Fibroblast of pulmonary artery (primary cell): ENCODE measurements around the gene KSR1.

ENCODE experiments used
- DNase-seq: peaks from one replicate; pipeline ENCODE4 v3.0.0-alpha.2; 2010; ENCODE audit warnings: low read depth
- H3K4me3 ChIP-seq: replicated peaks from 2 replicates; pipeline ENCODE4 v1.5.1; 2011; ENCODE audit warnings: low read depth, mild to moderate bottlenecking, control low read depth, low read length, moderate library complexity
- TF ChIP-seq, protein P1 (sequence below): IDR thresholded peaks from 2 replicates; pipeline ENCODE4 v1.5.1; 2011; ENCODE audit warnings: mild to moderate bottlenecking, control low read depth, low read length, inconsistent platforms; ENCODE audit errors: missing control alignments

Gene KSR1

DNA sequence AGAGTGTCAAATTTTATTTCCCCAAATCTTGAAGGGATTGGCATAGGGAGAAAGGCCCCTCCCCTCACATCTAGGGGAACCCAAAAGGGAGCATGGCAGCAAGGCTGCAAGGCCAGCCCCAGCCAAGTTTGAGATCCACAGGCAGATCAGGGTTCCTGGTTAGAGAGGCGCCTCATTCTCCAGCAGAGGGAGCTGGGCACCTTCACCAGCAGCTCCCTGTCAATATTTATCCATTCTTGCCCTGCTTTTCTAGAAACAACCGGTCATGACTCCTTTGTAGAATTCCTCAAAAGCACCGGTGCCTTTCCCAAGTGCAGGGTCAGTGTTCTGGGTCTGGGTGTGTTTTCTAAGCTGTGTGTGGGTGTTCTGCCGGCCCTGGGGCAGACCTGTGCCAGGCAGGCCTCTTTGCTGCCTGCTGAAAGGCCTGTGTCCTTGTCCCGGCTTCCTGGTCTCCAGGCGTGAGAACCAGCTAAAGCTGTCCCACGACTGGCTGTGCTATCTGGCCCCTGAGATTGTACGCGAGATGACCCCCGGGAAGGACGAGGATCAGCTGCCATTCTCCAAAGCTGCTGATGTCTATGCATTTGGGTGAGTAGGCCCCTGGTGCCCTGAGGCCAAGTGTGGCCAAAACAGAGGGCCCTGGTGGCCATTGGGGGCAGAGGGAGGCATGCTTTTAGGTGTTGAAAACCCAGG is 153.5 kb downstream of the KSR1 start:
- peak; percentile 51 for DNase-seq
- TF ChIP-seq, protein P1, sequence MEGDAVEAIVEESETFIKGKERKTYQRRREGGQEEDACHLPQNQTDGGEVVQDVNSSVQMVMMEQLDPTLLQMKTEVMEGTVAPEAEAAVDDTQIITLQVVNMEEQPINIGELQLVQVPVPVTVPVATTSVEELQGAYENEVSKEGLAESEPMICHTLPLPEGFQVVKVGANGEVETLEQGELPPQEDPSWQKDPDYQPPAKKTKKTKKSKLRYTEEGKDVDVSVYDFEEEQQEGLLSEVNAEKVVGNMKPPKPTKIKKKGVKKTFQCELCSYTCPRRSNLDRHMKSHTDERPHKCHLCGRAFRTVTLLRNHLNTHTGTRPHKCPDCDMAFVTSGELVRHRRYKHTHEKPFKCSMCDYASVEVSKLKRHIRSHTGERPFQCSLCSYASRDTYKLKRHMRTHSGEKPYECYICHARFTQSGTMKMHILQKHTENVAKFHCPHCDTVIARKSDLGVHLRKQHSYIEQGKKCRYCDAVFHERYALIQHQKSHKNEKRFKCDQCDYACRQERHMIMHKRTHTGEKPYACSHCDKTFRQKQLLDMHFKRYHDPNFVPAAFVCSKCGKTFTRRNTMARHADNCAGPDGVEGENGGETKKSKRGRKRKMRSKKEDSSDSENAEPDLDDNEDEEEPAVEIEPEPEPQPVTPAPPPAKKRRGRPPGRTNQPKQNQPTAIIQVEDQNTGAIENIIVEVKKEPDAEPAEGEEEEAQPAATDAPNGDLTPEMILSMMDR = peak; percentile 57
- no peak overlapping the region for H3K4me3 ChIP-seq

DNA sequence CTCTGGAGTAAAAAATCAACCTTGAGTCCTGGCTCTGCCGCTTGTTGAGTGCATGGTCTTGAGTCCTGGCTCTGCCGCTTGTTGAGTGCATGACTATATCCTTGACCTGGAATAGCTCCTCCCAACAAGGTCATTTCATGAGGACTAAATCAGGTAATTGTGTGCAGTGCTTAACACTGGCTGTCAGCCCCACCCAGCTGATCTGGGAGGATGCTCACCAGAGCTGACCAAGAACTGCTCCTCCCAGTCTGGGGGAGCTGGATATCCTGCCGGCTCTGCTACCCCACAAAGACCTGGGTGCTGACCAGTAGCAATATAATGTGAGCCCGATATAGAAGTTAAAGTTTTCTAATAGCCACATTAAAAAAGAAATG is 154.0 kb downstream of the KSR1 start:
- DNase-seq = no peak
- H3K4me3 ChIP-seq = no peak overlapping the region
- TF ChIP-seq, protein P1 = no peak

DNA sequence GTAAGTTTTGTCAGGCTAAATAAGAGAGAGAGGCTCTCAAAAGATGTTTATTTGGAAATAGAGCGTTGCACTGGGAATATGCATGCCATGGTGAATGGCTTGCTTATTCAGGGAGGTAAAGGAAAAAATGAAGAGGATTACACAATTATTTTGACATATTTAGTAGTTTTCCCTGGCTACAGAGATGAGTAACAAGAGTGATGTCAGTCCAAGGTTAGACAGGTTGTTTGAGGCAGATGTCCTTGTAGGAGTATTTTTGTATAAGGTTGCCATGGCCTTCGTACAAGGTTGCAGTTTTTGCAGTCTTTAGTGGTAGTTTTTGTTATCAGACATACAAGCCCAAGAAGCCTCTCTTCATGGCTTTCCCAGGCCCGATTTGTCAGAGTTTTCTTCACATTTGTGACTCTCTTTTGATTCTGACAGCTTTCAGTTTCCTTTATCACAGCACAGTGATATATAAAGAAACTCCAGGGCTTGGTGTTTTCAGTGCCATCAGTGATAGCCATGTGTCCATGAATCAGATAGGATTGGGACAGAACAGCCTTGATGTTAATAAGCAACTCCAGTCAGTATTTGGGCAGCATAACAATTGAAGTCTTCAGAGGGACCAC is 156.0 kb downstream of the KSR1 start:
- peak; percentile 28 for DNase-seq
- TF ChIP-seq, protein P1 = no peak

DNA sequence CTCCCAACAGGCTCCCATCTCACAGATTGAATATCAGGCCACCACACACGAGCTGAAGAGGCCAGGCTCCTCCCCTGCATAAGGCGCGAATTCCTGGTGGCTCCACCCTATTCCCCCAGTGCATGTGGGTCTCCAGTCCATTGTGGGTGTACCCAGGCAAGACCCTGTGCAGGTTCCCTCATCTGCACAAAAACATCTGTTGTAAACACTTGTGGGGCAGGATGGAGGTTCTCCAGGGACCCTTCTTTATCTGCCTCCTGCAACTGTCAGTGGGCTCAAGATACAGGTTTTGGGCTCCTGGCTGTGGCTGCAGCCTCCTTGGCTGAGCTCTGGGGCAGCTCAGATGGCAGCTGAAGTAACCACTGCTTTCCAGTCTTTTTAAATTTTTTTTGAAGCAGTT is 157.2 kb downstream of the KSR1 start:
- TF ChIP-seq, protein P1 = no peak
- no peak overlapping the region for H3K4me3 ChIP-seq
- no peak for DNase-seq

More for the DNA sequence above, 156.0 kb downstream of the KSR1 start:
- H3K4me3 ChIP-seq = no peak overlapping the region

DNA sequence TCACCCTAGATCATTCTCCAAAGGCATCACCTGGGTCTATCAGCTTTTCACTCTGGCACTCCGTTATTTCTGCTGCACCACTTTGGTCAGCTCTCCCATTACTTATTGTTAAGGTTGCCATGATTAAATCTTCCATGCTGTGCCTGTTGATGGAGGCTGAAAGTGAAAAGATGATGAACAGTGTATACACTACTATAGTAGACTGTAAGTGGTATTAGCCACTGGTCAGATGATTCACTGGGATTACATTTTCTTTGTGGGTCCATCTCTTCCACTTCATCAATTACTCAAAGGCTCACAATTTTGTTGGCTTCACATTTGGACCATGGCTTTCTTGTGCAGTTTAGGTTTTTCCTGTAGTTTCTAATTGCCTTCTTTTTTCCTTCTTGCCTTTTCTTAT is 158.9 kb downstream of the KSR1 start:
- no peak overlapping the region for H3K4me3 ChIP-seq
- DNase-seq = no peak
- TF ChIP-seq, protein P1 = no peak

DNA sequence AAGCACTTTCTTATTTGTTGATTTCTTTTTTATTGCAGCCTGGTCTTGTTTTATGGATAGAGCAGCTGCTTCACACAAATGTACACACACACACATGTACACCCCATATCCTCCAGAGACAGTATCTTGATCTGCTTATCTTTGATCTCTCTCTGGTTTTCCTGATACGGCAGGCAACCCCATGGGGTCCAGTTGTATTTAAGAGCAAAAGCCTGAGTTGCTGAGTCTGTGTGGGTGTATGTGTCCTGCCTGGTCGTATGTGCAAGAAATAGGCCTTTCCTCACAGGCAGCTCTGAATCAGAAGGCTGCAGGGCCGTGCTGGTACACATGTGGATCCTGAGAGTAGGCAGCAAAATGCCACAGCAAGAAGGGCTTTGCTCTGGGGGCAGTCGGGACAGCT is 160.2 kb downstream of the KSR1 start:
- DNase-seq = no peak
- H3K4me3 ChIP-seq = no peak overlapping the region
- TF ChIP-seq, protein P1 = no peak

DNA sequence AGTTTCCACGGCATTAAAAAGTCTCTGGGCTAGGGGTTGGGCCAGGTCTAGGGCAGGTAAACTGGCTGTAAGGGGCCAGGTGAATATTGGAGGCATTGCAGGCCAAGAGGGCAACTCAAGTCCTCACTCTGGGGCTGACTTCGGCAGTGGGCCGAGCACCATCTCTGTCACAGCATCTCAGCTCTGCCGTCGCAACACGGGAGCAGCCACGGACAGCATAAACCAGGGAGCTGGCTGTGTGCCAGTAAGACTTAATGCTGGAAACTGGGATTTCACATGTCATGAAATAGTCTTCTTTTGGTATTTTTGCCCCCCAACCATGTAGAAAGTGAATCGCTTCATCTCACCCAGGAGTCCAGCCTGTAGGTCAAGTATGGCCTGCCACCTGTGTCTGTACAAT is 162.2 kb downstream of the KSR1 start:
- H3K4me3 ChIP-seq = no peak overlapping the region
- DNase-seq = no peak
- TF ChIP-seq, protein P1 = no peak
